ENCODE data around the gene ATAD1. TPM values are rescaled to one million over a fixed set of nuclear protein-coding genes. Genes with fewer than 3 reads are reported as not detected.

ATAD1 gene
- total RNA-seq, 1 donor from 2014 or later: 85.3 TPM

GRCh38 chr10:87713707-87714106, 104.3 kb downstream of the ATAD1 start:
- DNase-seq: no peak

DNA sequence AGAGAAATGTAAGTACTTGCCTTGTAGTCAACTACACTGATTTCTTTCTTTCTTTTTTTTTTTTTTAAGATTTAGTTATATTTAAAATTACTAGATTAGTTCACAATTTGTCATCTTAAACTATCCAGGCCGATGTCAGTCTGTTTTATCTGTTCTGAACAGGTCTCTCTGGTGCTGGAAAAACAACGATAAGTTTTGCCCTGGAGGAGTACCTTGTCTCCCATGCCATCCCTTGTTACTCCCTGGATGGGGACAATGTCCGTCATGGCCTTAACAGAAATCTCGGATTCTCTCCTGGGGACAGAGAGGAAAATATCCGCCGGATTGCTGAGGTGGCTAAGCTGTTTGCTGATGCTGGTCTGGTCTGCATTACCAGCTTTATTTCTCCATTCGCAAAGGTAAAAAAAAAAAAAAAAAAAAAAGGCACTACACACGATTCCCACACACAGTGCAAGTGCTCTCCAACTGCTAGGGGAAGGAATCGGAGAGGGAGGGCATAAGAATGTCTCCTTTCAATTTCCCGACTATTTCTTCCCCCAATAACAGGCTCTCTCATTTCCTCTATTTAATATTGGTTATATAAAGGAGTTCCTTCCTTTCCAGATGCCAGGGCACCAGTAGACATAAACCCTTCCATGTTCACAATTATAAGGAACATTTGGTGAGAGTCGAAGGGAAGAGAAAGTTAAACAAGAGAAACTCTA, 105.0 kb downstream of the ATAD1 start:
- DNase-seq: no peak

DNA sequence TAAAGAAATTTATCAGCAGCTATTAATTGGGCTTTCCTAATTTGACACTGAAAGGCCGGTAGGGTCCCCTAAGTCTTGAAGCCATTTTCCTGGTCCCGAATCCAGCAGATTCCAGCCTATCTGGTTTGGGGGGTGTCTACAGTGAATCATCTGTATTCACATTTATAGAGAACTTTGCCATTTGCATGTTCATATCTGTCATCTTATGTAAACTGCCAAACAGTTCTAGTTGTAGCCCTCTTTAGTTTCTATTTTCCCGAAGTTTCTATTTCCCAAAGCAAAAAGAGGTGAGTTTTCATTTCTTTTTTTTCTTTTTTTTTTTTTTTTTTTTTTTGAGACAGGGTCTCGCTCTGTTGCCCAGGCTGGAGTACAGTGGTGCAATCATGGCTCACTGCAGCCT, 110.8 kb downstream of the ATAD1 start:
- DNase-seq: no peak

- DNase-seq: no peak
Observed at GRCh38 chr10:87706731-87707130, 111.3 kb downstream of the ATAD1 start.

GRCh38 chr10:87705339-87705738, 112.7 kb downstream of the ATAD1 start:
- no peak for DNase-seq

GRCh38 chr10:87703771-87704170, 114.3 kb downstream of the ATAD1 start:
- DNase-seq: no peak

GRCh38 chr10:87702973-87703294, 115.1 kb downstream of the ATAD1 start:
- DNase-seq: no peak

DNA sequence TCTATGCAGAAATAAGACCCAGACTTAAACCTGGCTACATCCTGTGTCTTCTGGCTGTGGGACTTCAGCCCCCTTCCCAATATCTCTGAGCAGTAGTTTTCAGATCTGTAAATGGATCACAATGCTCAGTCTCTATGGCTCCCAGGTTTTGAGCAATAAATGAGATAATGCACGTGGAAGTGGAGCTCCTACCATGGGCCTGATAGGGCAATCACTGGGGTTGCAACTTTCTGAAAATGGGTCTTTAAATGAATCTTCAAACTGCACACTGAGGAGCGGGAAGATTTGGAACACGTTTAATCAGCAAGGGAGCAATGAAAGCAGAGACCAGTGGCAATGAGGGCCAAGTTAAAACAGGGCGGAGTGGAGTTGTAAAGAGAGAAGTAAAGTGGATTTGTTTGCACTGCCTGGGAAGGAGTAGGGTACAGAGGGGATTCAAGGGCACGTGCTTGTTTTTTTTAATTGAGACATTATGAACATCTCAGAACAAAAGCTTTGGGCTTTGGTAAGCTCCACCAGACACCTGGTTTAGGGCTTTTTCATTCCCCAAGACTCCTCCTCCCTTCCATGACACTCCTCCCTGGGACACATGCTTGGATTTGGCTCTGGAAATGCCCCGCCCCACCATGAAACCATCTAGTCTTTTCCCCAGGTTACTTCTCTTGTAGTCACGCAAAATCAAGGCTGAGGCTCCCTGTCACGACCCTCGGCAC, 115.6 kb downstream of the ATAD1 start:
- DNase-seq: no peak

Small RNA genes lying within 50 kb of the gene (small RNA-seq; reads per million reads assigned to genes)
- not detected for gene RN7SL78P

Other genes starting within 250 kb of the ATAD1 start
- gene PAPSS2, start 158.3 kb downstream of the ATAD1 start, total RNA-seq: 3.1 TPM
- 0.62 TPM for gene KLLN, start 45.3 kb upstream of the ATAD1 start, total RNA-seq
- gene PTEN, start 45.4 kb upstream of the ATAD1 start, total RNA-seq: 266 TPM